HG03108 (cell line): Measurements from ENCODE around the gene ARL5A.
"Not testable (repeated sequence)": the region's sequence is repeated elsewhere in the genome, so short reads cannot be mapped to it uniquely, and the experiment has no call there.

Source experiments
- ATAC-seq: cut with Tn5 transposase; IDR thresholded peaks from one replicate; pipeline ENCODE4 v1.9.1; 2021; ENCODE audit warnings: moderate library complexity; ENCODE audit not compliant: unreplicated experiment

ARL5A gene

GRCh38 chr2:151799886-151800292 is 28.3 kb downstream of the ARL5A start:
- ATAC-seq, result no peak

GRCh38 chr2:151796774-151797173 is 31.4 kb downstream of the ARL5A start:
- no peak for ATAC-seq

GRCh38 chr2:151795646-151796240 is 32.5 kb downstream of the ARL5A start:
- ATAC-seq, result no peak

GRCh38 chr2:151794422-151794821 is 33.8 kb downstream of the ARL5A start:
- not testable (repeated sequence) for ATAC-seq

GRCh38 chr2:151793123-151793522 is 35.1 kb downstream of the ARL5A start:
- ATAC-seq, result no peak

GRCh38 chr2:151792589-151792988 is 35.6 kb downstream of the ARL5A start:
- no peak for ATAC-seq

GRCh38 chr2:151791545-151791944 is 36.7 kb downstream of the ARL5A start:
- ATAC-seq, result no peak

GRCh38 chr2:151790689-151791088 is 37.5 kb downstream of the ARL5A start:
- ATAC-seq, result no peak

- no peak for ATAC-seq
Measured at GRCh38 chr2:151789055-151789834, 39.0 kb downstream of the ARL5A start.

- ATAC-seq, result no peak
Measured at GRCh38 chr2:151786483-151786882, 41.7 kb downstream of the ARL5A start.

GRCh38 chr2:151786077-151786476 is 42.1 kb downstream of the ARL5A start:
- ATAC-seq, result no peak

- no peak for ATAC-seq
Measured at GRCh38 chr2:151783133-151783520, 45.1 kb downstream of the ARL5A start.

- ATAC-seq, result no peak
Measured at GRCh38 chr2:151782378-151783132, 45.7 kb downstream of the ARL5A start.

GRCh38 chr2:151781642-151782041 is 46.6 kb downstream of the ARL5A start:
- no peak for ATAC-seq

GRCh38 chr2:151780938-151781337 is 47.3 kb downstream of the ARL5A start:
- no peak for ATAC-seq

GRCh38 chr2:151777935-151778334 is 50.3 kb downstream of the ARL5A start:
- ATAC-seq, result no peak

GRCh38 chr2:151777487-151777886 is 50.7 kb downstream of the ARL5A start:
- no peak for ATAC-seq

- no peak for ATAC-seq
Measured at GRCh38 chr2:151776367-151776766, 51.9 kb downstream of the ARL5A start.

- ATAC-seq, result no peak
Measured at GRCh38 chr2:151775057-151775740, 53.0 kb downstream of the ARL5A start.

- no peak for ATAC-seq
Measured at GRCh38 chr2:151774506-151774905, 53.7 kb downstream of the ARL5A start.

- ATAC-seq, result peak; percentile 97
Measured at GRCh38 chr2:151771599-151772358, 56.4 kb downstream of the ARL5A start.
